NB4 (cell line): ENCODE measurements around the gene GRAMD4.

Experiments used
- CTCF ChIP-seq: IDR thresholded peaks from one replicate; pipeline ENCODE4 v1.5.1; 2012; ENCODE audit warnings: low read depth, low read length
- MAX ChIP-seq: IDR thresholded peaks from 2 replicates; pipeline ENCODE4 v1.6.1; 2011; ENCODE audit warnings: low read depth, low read length
- POLR2A ChIP-seq: IDR thresholded peaks from 2 replicates; pipeline ENCODE4 v1.6.1; 2011; ENCODE audit warnings: mild to moderate bottlenecking; ENCODE audit not compliant: insufficient read length; ENCODE audit errors: extremely low read depth

GRCh38 chr22:46672731-46673130 is 52.5 kb downstream of the GRAMD4 start:
- TF ChIP-seq POLR2A (no peak), CTCF (no peak), MAX (no peak)
